CD4-positive, alpha-beta T cell treated with Interferon gamma for 1 hour (primary cell): ENCODE data around the gene RHBDF1.
"Not testable (repeated sequence)": the region's sequence is repeated elsewhere in the genome, so short reads cannot be mapped to it uniquely, and the experiment has no call there.

ENCODE experiments used
- DNase-seq: peaks from one replicate; pipeline ENCODE4 v3.0.0-alpha.2; 2020

Gene RHBDF1

GRCh38 chr16:35678-36305, 36.6 kb downstream of the RHBDF1 start:
- DNase-seq: no peak

GRCh38 chr16:35011-35677, 37.3 kb downstream of the RHBDF1 start:
- peak; percentile 49 for DNase-seq

- no peak for DNase-seq
Observed at GRCh38 chr16:34648-34987, 37.8 kb downstream of the RHBDF1 start.

- no peak for DNase-seq
Observed at GRCh38 chr16:33877-34647, 38.4 kb downstream of the RHBDF1 start.

GRCh38 chr16:33154-33876, 39.1 kb downstream of the RHBDF1 start:
- not testable (repeated sequence) for DNase-seq

- not testable (repeated sequence) for DNase-seq
Observed at GRCh38 chr16:30627-31026, 41.8 kb downstream of the RHBDF1 start.

GRCh38 chr16:25926-26348, 46.5 kb downstream of the RHBDF1 start:
- DNase-seq: not testable (repeated sequence)

- not testable (repeated sequence) for DNase-seq
Observed at GRCh38 chr16:24151-24550, 48.3 kb downstream of the RHBDF1 start.

- DNase-seq: not testable (repeated sequence)
Observed at GRCh38 chr16:20886-21285, 51.5 kb downstream of the RHBDF1 start.

- DNase-seq: not testable (repeated sequence)
Observed at GRCh38 chr16:17062-17765, 55.2 kb downstream of the RHBDF1 start.

GRCh38 chr16:10772-11171, 61.7 kb downstream of the RHBDF1 start:
- DNase-seq: peak; percentile 93

- no peak for DNase-seq
Observed at GRCh38 chr16:9903-10665, 62.3 kb downstream of the RHBDF1 start.
